Activated CD8-positive, alpha-beta T cell treated with anti-CD3 and anti-CD28 coated beads for 36 hours (primary cell): ENCODE data around the gene XPO5. TPM values are rescaled to one million over a fixed set of nuclear protein-coding genes. Genes with fewer than 3 reads are reported as not detected.
A peak's percentile ranks its signal among the peaks of the same experiment; 100 is the strongest.
"Not testable (repeated sequence)": the region's sequence is repeated elsewhere in the genome, so short reads cannot be mapped to it uniquely, and the experiment has no call there.

Experiments
- ATAC-seq: fragments of 200-7000 bp; cut with Tn5 transposase; one replicate; pipeline ENCODE4 v1.10.0; 2021; ENCODE audit warnings: mild to moderate bottlenecking, moderate library complexity
- CTCF ChIA-PET: fragments of 350-600 bp; sonication (Branson Sonifier 250); formaldehyde crosslinking; loops from one replicate; lab custom pipeline; 2021; ENCODE audit warnings: antibody characterized with exemption; lab: Charles Lee
- POLR2A ChIA-PET: fragments of 350-600 bp; sonication (Branson Sonifier 250); formaldehyde crosslinking; loops from one replicate; lab custom pipeline; 2021; ENCODE audit warnings: antibody characterized with exemption; lab: Charles Lee
- DNase-seq: peaks from one replicate; pipeline ENCODE4 v3.0.0-alpha.2; 2020
- H3K27ac Mint-ChIP-seq: one replicate; pipeline ENCODE4 v1.8.0; 2021; ENCODE audit warnings: mild to moderate bottlenecking, mixed read lengths
- H3K27me3 Mint-ChIP-seq: one replicate; pipeline ENCODE4 v1.8.0; 2021; ENCODE audit warnings: mixed read lengths
- H3K36me3 Mint-ChIP-seq: one replicate; pipeline ENCODE4 v1.8.0; 2021; ENCODE audit warnings: low read depth, mixed read lengths
- H3K4me1 Mint-ChIP-seq: one replicate; pipeline ENCODE4 v1.8.0; 2021; ENCODE audit warnings: low read depth, mixed read lengths
- H3K4me3 Mint-ChIP-seq: one replicate; pipeline ENCODE4 v1.8.0; 2021; ENCODE audit warnings: mild to moderate bottlenecking, moderate library complexity, mixed read lengths
- H3K9me3 Mint-ChIP-seq: one replicate; pipeline ENCODE4 v1.8.0; 2021; ENCODE audit warnings: mixed read lengths
- CTCF ChIP-seq: fragments of 200-600 bp; IDR thresholded peaks from one replicate; pipeline ENCODE4 v1.8.0; 2022; ENCODE audit warnings: antibody characterized with exemption, mild to moderate bottlenecking
- intact Hi-C: fragments of 100-400 bp; cut with micrococcal nuclease; formaldehyde crosslinking; loops from one replicate; pipeline ENCODE4 v1.10.0; 2022
- total RNA-seq, 2 experiments: library from RNA; stranded (reverse); gene quantifications; one replicate each; pipeline ENCODE4 v1.2.3, GENCODE V29; 2021

The XPO5 gene
- total RNA-seq, 2 experiments from 2014 or later = 92.3 to 92.6 TPM

GRCh38 chr6:43575105-43575771 is 600 bp downstream of the XPO5 start:
- Mint-ChIP-seq H3K4me1 (peaks cover 46% of the 10 kb centered on the region), H3K27ac (peak overlapping the region; percentile 84), H3K4me3 (peak overlapping the region; percentile 90), H3K36me3 (peaks cover 42% of the 10 kb centered on the region), H3K9me3 (no peaks in the 10 kb centered on the region), H3K27me3 (no peaks in the 10 kb centered on the region)
- POLR2A ChIA-PET = interaction anchor here (0.6 to 3.2 kb wide), 16 partner anchors 8 to 149 kb away, joined by 3 to 20 read pairs (median 3); partner anchors contain the start of genes GTPBP2, MAD2L1BP, POLR1C and YIPF3
- intact Hi-C loops = no loop called here
- DNase-seq = peak; percentile 64
- TF ChIP-seq CTCF = no peak
- CTCF ChIA-PET = interaction anchor here (0.8 to 3.7 kb wide), 4 partner anchors 17 to 346 kb away, joined by 3 to 16 read pairs (median 4); partner anchors contain the start of gene DNPH1
- no peak for ATAC-seq

GRCh38 chr6:43572015-43572414 is 3.8 kb downstream of the XPO5 start:
- no peak for ATAC-seq
- H3K27me3 Mint-ChIP-seq = no peaks in the 10 kb centered on the region
- no peak overlapping the region for H3K4me3 Mint-ChIP-seq
- intact Hi-C loops = no loop called here
- H3K4me1 Mint-ChIP-seq = peaks cover 26% of the 10 kb centered on the region
- H3K27ac Mint-ChIP-seq = peak overlapping the region; percentile 90
- TF ChIP-seq CTCF = no peak
- peaks cover 47% of the 10 kb centered on the region for H3K36me3 Mint-ChIP-seq
- POLR2A ChIA-PET = interaction anchor here (0.6 to 2.3 kb wide), 5 partner anchors 25 to 58 kb away, joined by 3 to 19 read pairs (median 5); partner anchors contain the start of gene GTPBP2
- no peaks in the 10 kb centered on the region for H3K9me3 Mint-ChIP-seq
- no peak for DNase-seq
- CTCF ChIA-PET = interaction anchor here (3.2 kb wide), 1 partner anchor 36 kb away, joined by 16 read pairs; no protein-coding TSS in a partner anchor

- POLR2A ChIA-PET = interaction anchor here (1.3 to 2.3 kb wide), 6 partner anchors 16 to 59 kb away, joined by 3 to 19 read pairs (median 4); partner anchors contain the start of gene GTPBP2
- Mint-ChIP-seq H3K4me1 (peaks cover 26% of the 10 kb centered on the region), H3K36me3 (peaks cover 50% of the 10 kb centered on the region), H3K27me3 (no peaks in the 10 kb centered on the region), H3K9me3 (no peaks in the 10 kb centered on the region), H3K27ac (peak overlapping the region; percentile 90), H3K4me3 (no peak overlapping the region)
- TF ChIP-seq CTCF = no peak
- intact Hi-C loops = no loop called here
- ATAC-seq = peak; percentile 45
- CTCF ChIA-PET = interaction anchor here (0.6 to 3.2 kb wide), 3 partner anchors 15 to 64 kb away, joined by 3 to 16 read pairs (median 3); no protein-coding TSS in a partner anchor
- DNase-seq = peak; percentile 10
Measured at GRCh38 chr6:43570876-43571441, 4.9 kb downstream of the XPO5 start.

- TF ChIP-seq CTCF = no peak
- CTCF ChIA-PET = interaction anchor here (0.8 kb wide), 1 partner anchor 11 kb away, joined by 3 read pairs; no protein-coding TSS in a partner anchor
- intact Hi-C loops = no loop called here
- POLR2A ChIA-PET = interaction anchor here (1.2 to 1.8 kb wide), 3 partner anchors 15 to 36 kb away, joined by 3 to 5 read pairs (median 4); no protein-coding TSS in a partner anchor
- DNase-seq (no peak), ATAC-seq (no peak)
- H3K9me3 Mint-ChIP-seq = no peaks in the 10 kb centered on the region
- no peaks in the 10 kb centered on the region for H3K27me3 Mint-ChIP-seq
- H3K36me3 Mint-ChIP-seq = peaks cover 66% of the 10 kb centered on the region
- no peak overlapping the region for H3K27ac Mint-ChIP-seq
- no peak overlapping the region for H3K4me3 Mint-ChIP-seq
- H3K4me1 Mint-ChIP-seq = no peaks in the 10 kb centered on the region
Measured at GRCh38 chr6:43559328-43559727, 16.5 kb downstream of the XPO5 start.

GRCh38 chr6:43557620-43558019 is 18.2 kb downstream of the XPO5 start:
- DNase-seq, H3K27me3 Mint-ChIP-seq, H3K4me1 Mint-ChIP-seq, ATAC-seq, H3K9me3 Mint-ChIP-seq, intact Hi-C loops, H3K27ac Mint-ChIP-seq, POLR2A ChIA-PET, H3K4me3 Mint-ChIP-seq, CTCF ChIA-PET: not testable (repeated sequence)
- H3K36me3 Mint-ChIP-seq = peaks cover 67% of the 10 kb centered on the region
